Adrenal gland (tissue), 5 donors: ENCODE data around the gene KRTAP9-7.

Source experiments
- POLR2A ChIP-seq, 2 donors: fragments of 450-650 bp; IDR thresholded peaks; one replicate each; pipeline ENCODE4 v1.6.1; 2017; ENCODE audit warnings: antibody characterized with exemption in 2 of 2, mild to moderate bottlenecking in 2 of 2, moderate library complexity in 1 of 2
- TF ChIP-seq, protein P1 (sequence below), 6 experiments: fragments of 450-650 bp in 4 of 6; fragments of 200-600 bp in 2 of 6; sonication (generic) in 1 of 6; IDR thresholded peaks; 1 replicate in 5 of 6; 2 replicates in 1 of 6; pipeline versions ENCODE4 v1.5.1 to v1.8.0; 2016 to 2021; ENCODE audit warnings: antibody characterized with exemption in 6 of 6, mild to moderate bottlenecking in 2 of 6, moderate library complexity in 1 of 6
- donor health status: DM: no; HTN: no; CAD: no.

DNA sequence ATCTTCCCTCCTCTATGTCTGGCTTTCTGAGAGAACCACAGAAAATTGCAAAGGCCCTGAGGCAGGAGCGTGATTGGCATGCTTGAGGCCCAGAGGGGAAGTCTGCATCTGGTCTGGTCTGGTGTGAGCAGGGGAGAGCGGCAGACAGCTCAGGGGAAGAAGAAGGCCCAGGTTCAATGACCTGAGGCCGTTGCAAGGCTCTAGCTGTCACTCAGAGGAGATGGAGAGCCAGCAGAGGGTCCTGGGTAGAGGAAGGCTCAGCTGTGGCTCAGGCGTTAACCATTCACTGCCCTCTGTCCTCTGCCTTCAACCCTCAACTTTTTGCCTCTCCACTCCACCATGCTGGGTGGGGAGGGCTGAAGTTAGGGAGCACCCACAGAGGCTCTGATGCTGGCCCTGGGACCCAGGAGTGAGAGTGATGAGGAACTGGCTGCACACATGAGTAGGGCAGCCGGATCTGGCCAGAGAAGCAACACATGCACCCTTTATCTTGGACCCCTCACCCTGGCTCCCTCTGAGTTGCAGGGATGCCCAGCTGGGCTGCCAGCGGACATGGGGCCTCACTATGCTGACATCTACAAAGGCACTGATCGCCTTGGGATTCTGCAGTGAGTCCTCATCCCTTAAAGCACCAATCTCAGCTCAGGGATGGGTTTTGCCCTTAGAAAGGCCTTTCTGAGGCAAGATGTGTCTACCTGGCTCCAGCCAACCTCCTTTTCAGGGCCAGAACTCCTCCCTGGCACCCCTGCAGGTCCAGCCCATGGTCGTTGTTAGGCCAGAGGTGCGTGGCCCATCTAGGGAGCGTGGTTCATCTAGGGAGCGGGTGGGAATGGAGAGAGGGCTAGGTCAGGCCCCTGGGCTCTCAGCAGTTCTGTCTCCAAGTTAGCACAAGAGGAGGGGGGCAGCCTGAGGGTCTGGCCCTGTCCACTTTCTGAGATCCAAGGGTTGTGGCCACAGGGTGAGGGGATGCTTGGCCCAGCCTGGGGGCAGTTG, 47.7 kb downstream of the KRTAP9-7 start:
- TF ChIP-seq POLR2A (IDR thresholded peaks at IDR 0.05): no peak
- TF ChIP-seq, protein P1, sequence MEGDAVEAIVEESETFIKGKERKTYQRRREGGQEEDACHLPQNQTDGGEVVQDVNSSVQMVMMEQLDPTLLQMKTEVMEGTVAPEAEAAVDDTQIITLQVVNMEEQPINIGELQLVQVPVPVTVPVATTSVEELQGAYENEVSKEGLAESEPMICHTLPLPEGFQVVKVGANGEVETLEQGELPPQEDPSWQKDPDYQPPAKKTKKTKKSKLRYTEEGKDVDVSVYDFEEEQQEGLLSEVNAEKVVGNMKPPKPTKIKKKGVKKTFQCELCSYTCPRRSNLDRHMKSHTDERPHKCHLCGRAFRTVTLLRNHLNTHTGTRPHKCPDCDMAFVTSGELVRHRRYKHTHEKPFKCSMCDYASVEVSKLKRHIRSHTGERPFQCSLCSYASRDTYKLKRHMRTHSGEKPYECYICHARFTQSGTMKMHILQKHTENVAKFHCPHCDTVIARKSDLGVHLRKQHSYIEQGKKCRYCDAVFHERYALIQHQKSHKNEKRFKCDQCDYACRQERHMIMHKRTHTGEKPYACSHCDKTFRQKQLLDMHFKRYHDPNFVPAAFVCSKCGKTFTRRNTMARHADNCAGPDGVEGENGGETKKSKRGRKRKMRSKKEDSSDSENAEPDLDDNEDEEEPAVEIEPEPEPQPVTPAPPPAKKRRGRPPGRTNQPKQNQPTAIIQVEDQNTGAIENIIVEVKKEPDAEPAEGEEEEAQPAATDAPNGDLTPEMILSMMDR (IDR thresholded peaks at IDR 0.05): no peak
